Activated T-cell treated with anti-CD3 and anti-CD28 coated beads for 1 hour (primary cell): ENCODE data around the gene SLC17A7.

Source experiments
- DNase-seq: peaks from one replicate; pipeline ENCODE4 v3.0.0-alpha.2; 2020; ENCODE audit warnings: low read depth

The SLC17A7 gene

DNA sequence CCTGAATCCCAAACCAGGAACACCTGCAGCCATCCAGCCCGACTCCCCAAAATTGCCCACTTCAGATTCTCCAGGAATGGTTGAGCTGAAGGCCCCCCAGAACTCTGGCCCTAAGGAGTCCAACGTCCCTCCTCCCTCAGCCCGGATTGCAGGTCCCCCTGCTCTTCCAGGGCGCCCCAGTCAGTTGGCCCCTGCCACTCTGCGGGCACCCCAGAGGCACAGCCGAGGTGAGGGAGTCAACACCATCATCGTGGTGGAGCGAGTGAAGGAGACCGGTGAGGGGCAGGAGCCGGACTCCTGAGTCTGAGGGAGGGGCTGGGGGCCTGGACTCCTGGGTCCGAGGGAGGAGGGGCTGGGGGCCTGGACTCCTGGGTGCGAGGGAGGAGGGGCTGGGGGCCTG lies 14.0 kb downstream of the SLC17A7 start:
- DNase-seq: no peak

DNA sequence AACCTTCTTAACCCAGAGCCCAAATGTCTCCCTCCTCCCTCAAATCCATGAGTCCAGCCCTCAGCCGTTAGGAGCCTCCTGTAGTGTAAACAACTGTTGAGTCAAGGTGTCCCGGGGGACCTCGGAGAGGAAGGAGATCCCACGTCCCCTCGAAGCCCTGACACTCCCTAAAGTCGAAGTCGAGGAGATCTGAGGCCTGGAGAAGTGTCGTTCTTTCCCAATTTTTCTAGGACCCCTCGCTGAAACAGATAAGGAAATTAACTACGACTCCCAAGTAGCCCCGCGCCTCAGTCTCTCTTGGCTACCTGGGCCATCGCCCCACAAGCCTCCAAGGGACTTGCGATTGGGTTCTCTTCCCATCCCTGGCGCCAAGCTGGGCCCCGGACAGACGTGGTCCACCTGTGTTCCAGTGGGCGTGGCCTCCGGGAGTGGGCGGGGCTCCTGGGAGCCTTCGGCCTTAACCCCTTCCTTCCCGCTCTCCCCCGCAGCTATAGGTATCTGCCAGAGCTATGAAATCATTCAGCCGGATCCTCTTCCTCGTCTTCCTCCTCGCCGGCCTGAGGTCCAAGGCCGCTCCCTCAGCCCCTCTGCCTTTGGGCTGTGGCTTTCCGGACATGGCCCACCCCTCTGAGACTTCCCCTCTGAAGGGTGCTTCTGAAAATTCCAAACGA lies 15.3 kb downstream of the SLC17A7 start:
- DNase-seq: no peak

DNA sequence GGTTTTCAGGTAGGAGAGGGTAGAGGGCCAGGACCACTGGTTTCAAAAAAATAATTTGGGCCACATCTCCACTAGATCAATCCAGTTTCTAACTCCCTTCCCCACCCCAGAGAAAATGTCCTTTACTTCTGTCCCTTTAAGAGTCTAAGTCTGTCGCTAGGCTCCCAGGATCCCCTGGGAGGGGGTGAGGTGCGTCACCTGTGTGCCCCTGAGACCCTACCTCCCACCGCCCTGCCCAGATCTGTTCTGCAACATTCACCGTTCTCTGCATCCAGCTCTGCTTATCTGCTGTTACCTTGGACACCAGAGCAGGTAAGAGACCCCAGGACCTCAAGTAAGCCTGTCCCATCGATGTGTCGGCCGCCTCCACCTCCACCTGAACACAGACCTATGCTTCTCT lies 16.1 kb downstream of the SLC17A7 start, which contains the start of gene GFY:
TSS of gene GFY (plus strand) at position 211 of the 400 bp plus-strand sequence. CDS start 1,043 bp downstream, outside the sequence.
- no peak for DNase-seq

DNA sequence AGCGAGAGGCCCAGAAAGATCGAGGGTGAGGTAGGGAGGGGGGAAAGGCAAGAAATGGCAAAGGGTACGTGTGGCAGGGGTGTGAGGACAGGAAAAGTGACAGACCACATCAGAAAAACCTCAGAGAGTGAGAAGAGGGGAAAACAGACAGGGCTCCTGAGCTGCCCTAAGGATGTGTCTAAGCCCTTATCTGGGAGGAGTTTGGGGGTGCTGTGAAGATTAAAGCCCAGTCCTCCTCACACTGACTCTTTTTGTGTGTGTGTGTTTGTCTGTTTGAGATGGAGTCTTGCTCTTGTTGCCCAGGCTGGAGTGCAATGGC lies 17.4 kb downstream of the SLC17A7 start:
- no peak for DNase-seq

DNA sequence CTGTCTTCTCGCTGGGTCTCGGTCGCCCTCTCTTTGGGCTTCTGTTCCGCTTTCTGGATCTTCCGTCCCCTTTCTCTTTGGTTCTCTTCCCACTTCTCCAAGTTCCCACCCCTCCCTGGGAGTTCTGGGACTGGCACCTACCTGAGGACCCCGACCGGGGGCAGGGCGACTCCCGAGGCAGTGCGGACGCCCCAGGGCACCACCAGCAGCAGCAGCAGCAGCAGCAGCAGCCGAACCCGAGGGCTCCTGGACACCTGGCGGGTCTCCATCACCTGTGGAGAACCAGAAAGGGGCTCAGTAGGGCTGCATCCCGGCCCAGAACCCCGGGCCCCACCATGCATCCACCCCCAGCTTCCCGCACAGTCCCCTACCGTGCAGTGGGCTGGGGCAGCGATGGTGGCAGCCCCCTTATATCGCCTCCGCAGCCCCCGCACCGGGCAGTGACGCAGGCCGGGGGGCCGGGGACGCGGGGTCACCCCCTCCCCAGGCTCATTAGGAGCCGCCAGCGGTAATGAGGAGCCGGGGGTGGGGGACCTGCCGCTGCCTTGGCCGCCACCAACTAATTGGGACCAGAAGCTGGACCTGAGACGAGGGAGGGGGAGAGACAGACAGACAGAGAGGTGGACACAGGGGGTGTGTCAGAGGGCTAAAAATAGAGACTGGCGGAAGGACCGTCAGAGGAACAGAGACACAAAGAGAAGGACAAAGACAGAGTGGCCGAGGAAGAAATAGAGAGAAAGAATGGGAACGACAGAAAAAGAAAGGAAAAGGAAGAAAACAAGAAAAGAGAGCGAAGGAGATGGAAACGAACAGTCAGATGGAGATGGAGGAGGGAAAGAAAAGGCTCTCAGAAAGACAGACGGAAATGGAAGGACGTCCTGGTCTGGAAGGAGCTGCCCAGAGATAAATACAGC lies 18.0 kb downstream of the SLC17A7 start, which contains the start of gene PTH2:
TSS of gene PTH2 (minus strand) at position 371 of the 914 bp plus-strand sequence. CDS start at position 269, 102 bp downstream.
- DNase-seq: no peak

DNA sequence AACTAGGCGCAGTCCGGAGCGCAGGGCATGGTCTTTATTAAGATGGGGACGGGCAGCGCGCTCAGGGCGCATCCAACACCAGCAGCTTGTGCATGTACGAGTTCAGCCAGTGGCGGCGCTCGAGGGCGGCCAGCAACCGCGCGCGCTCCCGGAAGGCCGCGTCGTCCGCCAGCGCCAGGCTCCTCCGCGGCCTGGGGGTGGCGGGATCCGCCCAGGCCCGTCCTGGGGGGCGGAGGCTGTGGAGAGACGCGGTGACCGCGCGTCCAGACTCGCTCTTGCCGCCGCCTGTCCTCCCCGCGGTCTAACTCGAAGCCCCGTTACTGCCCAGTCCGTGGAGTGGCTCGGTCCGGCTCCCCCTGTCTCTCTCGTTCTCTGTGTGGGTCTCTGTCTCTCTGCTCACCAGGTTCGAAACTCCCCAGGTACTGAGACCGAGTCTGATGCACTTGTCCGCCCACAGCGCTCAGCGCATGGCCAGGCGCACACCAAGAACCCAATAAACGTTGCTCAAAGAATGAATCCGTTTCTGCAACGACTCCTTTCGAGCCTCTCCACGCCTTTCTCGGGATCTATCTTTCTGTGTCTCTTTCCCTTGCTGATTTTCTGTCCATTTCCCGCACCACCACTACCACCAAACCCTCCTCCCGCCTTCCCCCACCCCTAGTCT lies 18.8 kb downstream of the SLC17A7 start:
- no peak for DNase-seq

DNA sequence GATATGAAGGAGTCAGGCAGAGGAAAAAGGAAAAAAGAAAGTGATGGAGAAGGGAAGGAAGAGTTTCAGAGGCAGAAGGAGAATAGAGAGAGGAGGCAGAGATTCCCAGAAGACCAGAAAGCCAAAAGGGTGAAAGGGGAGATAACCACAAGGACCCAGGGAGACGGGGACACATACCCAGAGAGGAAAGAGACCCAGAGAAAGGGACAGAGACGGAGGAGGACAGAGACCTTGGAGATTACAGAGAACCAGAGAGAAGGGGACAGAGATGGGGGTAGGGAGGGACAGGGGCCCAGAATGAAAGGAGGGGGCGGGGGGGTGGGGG lies 19.5 kb downstream of the SLC17A7 start:
- no peak for DNase-seq

DNA sequence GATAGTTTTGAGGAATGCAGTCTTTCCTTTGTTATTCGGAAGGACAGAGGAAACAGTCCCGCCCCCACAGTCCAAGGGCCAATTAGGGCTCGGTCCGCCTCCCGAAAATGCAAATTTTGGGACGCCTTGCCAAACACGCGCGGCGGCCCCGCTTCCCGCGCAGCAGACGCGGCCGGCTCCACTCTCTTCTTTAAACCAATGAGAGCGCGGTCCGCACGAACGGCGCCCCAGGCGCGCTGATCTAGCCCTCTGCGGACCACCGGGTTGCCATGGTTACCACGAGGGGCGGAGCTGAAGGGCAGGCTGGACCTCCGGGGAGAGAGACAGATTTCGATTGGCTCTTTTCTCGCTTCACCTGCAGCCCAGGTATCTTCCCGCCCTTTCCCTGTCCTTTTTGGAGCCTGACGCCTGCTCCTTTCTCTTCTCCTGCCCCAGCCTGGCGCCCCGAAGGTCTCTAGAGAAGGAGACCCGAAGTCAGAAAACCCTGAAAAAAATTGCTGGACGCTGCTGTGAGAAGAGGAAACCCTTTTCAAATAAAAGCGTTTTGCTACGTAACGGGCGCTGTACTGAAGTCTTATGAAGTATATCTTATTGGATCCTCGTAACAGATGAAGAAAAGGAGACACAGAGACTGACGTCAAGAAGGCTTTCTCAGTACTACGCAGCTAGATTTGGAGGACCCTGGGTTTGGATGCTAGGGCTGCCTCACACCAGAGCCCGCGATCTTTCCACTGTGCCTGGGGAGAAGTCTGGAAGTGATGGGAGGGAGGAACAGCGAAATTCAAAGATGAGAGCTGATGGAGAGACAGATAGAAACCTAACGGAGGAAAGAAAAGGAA lies 20.1 kb downstream of the SLC17A7 start:
- no peak for DNase-seq

DNA sequence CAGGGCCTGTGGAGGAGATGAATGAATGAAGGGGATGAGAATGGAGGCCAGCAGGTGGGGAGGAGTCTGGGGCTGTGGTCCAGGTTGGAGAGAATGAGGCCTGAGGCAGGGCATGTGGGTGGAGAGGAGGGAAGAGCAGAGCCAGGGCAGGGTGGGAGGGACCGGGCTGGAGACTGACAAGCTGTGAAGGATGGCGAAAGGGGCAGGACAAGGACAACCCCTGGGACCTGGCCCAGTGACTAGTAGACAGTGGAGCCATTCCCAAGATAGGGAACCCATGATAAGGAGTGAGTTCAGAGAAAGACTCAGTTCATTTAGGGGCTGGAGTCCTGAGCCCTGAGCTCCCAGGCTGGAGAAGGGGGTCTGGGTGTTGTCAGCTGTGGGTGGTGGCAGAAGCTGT lies 21.1 kb downstream of the SLC17A7 start:
- no peak for DNase-seq

DNA sequence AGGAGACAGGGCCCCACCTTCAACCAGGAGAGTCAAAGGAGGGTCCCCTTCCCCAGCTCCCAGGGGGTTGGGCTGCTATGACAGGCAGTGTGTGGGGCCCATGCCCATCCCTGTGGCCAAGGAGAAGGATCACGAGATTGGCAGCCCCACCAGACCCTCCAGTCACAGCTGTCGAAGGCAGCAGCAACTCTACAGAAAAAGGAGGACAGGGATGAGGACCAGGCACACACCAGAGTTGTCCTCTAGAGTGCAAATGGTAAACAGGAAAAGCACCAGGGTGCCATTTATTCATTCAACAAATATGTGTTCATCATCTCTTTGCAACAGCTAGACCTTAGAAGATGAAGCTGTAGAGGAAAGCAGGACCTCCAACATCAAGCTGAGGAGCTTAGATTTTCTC lies 22.2 kb downstream of the SLC17A7 start:
- no peak for DNase-seq

DNA sequence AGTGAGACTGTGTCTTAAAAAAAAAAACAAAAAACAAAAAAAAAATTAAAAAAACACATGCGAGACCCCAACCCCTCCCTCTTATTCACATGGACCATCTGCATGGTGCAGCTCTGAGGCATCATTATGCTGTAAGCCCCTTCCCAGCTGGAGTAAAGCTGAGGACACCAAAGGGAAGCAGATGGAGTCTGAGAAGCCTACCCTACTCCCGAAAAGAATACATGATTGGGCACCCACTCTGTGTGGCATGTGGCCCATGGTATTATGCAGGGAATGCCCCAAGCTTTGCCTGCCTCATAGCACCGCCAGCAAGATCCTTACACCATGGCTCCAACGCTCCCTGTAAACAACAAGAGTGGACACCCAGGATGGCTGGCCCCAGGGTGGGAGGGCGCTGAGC lies 22.8 kb downstream of the SLC17A7 start:
- no peak for DNase-seq

DNA sequence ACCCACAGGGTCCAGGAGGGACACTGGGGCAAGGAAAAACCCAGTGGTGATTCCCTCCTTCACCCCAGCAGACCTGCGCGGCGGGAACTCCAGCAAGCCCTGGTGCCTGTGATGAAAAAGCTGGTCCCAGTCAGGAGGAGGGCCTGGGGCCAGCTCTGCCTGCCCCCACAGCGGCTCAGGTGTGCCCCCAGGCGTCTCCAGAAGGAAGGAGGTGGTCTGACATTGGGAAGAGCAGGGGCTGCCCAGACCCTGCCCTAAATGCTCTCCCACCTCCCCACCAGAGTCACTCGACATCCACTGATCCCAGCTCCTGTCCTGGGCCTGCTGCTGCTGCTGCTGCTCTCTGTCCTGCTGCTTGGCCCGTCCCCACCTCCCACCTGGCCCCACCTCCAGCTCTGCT lies 24.2 kb downstream of the SLC17A7 start:
- no peak for DNase-seq

DNA sequence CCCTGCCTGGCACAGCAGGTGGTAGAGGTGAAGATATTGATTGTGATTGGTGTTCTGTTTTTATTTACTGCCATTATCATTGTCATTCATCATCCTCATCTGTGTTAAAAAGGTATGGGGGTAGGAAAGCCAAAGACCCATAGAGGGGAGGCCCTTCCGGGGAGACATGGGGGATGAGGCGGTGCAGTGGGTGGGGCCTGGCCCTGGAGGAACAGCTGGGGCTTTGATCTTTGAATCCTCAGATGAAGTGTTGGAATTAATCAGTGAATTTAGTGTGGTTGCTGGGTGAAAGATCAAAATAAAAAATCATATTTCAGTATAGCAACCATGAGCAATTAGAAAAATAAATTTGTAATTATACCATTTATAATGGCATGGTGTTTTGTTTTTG lies 25.5 kb downstream of the SLC17A7 start:
- no peak for DNase-seq

DNA sequence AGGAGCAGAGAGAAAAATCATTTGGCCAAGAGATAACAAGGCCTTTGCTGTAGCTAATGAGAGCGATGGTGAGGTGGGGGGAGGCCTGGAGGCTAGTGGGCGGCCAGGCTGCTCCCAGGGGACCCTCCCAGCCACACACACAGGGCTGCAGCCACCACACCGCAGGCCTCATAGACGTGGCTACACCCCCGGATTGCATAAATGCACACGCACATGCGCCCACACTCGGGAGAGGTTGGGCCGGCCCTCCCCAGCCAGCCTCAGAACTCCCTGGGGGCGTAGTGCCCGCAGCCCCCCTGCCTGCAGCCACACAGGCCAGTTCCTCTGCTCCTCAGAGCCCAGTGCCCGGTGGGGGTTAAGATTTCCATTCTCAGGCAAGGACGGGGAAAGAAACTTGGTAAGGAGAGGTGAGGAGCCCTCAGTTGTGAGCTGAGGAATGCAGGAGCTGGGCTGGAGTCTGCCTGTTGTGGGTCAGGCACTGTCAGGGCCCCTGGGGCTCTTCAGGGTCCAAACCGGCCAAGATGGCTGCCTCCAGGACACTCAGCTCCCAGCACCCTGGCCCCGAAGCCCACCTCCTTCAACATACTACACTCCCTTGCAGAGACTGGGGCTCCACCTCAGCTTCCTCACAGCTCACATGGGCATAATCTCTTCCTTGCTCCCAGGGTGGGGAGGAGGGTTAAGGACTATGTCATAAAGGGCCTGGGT lies 26.1 kb downstream of the SLC17A7 start:
- DNase-seq: no peak

DNA sequence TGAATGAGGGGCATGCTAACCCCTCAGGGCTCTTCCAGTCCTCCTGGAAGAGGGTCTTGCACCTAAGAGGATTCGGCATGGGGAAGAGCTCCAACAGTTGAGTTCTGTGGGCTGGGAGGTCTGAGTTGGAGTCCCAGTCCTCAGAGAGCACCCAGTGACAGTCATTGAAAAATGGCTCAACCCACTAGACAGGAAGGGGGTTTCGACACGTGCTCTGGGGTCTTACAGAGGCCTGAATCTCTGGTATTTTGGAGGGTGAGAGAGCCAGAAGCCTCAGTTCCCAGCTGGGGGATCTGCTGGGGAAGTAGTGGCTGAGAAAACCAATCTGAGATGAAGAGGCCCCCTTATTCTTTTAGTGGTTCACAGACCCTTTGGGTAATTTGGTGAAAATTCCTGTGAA lies 27.1 kb downstream of the SLC17A7 start:
- DNase-seq: no peak

DNA sequence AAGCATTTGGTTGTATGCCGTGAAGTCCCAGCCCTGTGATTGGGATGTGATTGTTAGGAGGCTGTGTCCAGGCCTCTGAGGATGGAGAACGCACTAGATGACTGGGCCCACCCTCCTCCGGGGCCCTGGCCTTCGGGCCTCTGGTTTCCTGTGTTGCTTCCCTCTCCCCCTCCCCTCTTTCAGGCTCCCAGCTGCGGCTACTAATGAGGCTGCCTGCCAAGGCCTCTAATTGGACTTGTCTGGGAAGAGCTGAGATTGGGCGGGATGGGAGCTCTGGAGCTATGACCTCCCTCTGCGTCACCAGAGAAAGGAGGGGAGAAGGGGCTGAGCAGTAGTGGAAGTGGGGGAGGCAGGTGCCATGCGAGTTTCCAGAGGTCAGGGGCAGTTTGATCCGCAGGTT lies 28.0 kb downstream of the SLC17A7 start:
- DNase-seq: no peak

DNA sequence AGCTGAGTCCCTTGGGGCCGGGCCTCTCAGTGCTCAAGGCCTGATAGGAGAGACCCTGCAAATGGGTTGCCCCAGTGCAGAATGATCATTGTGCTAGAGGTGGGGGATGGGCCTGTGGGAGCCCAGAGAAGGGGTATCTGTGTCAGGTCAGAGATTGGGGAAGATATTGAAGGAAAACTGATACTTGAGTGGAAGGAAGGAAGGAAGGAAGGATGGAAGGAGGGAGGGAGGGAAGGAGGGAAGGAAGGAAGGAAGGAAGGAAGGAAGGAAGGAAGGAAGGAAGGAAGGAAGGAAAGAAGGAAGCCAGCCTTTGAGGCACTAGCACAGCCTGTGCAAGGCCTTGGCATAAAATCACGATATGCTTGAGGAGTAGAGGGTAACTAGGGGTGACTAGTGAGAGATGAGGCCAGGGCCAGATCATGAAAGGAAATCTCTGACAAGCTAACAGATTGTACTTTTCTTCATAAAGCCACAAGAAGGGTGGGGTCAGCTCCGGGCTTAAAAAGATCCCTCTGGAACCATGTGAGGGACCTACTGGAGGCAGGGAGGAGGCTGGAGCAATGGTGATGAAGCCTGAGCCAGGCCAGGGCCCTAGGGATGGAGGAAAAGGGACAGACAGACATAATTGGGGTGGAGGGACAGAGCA lies 29.5 kb downstream of the SLC17A7 start:
- no peak for DNase-seq

DNA sequence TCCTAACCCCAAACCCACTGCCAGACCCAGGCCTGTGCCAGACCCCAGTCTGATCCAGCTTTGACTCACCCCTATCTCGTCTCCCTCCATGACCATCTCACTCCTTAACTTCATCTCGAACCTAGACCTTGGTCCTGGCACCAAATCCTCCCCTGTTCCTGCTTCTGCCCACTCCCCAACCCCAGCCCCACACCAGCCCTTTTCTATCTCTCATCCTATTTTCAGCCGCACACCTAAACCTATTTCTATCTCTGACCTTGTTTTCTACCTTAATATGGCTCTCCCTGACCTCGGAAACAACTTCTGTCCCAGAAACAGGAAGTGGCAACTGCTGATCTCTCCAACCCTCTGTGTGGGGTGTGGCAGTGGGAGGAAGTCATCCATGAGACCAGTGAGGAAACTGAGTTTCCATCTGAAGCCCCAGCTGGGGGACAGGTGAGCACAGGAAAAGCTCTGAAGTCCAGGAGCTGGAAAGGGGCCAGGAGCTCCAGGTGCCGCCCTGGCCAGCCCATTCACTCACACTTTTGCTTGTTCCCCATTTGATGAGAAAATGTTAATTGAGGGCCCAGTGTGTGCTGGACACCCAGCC lies 31.8 kb downstream of the SLC17A7 start:
- no peak for DNase-seq

DNA sequence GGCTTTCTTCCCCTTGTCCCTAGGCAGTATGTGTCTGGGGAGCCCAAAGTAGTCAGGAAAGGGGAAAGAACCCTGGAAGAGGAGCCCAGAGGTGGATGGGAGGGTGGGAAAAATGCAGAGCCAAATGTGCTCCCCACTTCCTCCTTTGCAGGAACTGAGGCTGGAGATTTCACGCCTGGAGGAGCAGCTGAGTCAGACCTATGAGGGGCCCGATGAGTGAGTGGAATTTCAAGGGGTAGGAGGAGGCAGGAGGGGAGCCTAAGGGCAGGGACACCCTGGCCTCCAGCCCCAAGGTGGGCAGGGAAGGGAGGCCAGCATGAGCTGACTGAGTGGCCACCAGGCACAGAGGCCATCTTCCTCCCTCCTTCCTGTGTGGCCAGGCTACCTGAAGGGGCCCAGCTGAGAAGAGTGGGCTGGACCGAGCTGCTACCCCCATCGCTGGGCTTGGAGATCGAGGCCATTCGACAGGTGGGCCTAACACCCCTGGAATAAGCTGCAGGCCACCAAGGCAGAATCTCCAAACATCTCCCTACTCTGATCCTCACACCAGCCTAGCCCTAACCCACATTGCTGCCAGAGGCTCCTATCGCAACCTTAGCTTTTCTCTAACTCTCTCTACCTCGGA lies 32.4 kb downstream of the SLC17A7 start:
- DNase-seq: no peak

DNA sequence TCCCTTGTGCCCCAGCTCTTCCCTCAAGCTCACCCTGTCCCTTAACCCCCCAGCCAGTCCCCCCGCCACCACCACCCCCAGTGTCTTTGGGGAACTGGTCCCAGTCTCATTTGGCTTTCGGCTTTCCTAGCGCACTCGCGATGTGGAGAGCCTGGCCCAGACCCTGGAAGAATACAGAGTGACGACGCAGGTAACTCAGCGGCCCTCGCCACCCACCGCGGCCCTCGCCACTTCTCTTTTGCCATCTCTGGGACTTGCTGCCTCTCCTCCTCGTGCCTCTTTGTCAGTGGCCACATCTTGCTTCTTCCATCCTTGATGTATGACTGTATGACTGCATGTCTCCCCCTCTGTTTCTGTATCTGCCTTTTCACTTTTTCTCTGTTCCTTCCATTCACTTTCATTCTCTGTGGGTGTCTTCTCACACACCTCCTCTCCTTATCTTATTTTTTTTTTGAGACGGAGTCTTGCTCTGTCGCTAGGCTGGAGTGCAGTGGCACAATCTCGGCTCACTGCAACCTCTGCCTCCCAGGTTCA lies 33.8 kb downstream of the SLC17A7 start:
- no peak for DNase-seq
